Osteocyte (in vitro differentiated cells): ENCODE data around the gene KIZ. TPM values are rescaled to one million over a fixed set of nuclear protein-coding genes. Genes with fewer than 3 reads are reported as not detected.

Experiments used
- DNase-seq: peaks from one replicate; pipeline ENCODE4 v3.0.0; 2021; ENCODE audit warnings: mixed read lengths; ENCODE audit not compliant: unreplicated experiment; ENCODE audit errors: extremely low spot score
- H3K27ac Mint-ChIP-seq: one replicate; pipeline ENCODE4 v1.8.0; 2021; ENCODE audit warnings: mild to moderate bottlenecking, mixed read lengths; ENCODE audit not compliant: unreplicated experiment
- H3K27me3 Mint-ChIP-seq: one replicate; pipeline ENCODE4 v1.8.0; 2021; ENCODE audit warnings: mixed read lengths; ENCODE audit not compliant: unreplicated experiment
- H3K36me3 Mint-ChIP-seq: one replicate; pipeline ENCODE4 v1.8.0; 2021; ENCODE audit warnings: mixed read lengths; ENCODE audit not compliant: unreplicated experiment
- H3K4me1 Mint-ChIP-seq: one replicate; pipeline ENCODE4 v1.8.0; 2021; ENCODE audit warnings: mixed read lengths; ENCODE audit not compliant: unreplicated experiment
- H3K4me3 Mint-ChIP-seq: one replicate; pipeline ENCODE4 v1.8.0; 2021; ENCODE audit warnings: mild to moderate bottlenecking, moderate library complexity, mixed read lengths; ENCODE audit not compliant: unreplicated experiment
- H3K9me3 Mint-ChIP-seq: one replicate; pipeline ENCODE4 v1.8.0; 2021; ENCODE audit warnings: mixed read lengths; ENCODE audit not compliant: unreplicated experiment
- total RNA-seq: library from RNA; stranded (reverse); gene quantifications from 2 replicates; pipeline ENCODE4 v1.2.1, GENCODE V29; 2021
- TF ChIP-seq, protein P1 (sequence below): fragments of 200-600 bp; sonication (generic); IDR thresholded peaks from 2 replicates; pipeline ENCODE4 v1.5.0; 2021; ENCODE audit warnings: antibody characterized with exemption, mild to moderate bottlenecking, moderate library complexity

KIZ gene
- total RNA-seq, 1 donor from 2014 or later = 21.2 TPM

DNA sequence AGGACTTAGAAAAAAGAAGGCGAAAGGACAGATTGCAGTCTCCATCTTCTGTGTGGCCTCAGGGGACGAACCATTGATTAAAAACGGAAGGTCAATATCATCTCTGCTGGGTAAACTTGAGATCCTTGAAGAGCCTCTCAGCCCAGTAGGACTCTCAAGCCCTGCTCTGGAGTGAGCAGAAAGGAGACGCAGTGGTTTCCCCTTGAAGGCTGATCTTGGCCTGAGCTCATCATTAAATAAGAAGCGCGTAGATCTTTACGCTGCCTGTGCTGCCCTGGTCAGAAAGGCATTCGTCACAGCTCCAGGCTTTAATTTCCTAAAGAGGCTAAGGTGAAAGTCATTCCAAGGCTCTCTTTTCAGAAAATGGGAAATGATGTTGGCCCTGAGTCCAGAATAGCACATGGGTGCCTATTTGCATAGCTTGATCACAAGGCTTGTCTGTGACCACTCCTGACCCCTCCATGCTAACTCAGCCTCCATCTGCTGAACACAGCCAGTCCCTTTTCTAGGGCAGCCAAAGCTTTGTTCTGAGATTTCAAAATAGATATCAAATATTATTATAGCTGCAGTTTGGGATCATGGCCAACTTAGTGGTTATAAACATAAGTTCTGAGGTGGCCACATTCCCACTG lies 148.0 kb downstream of the KIZ start:
- TF ChIP-seq, protein P1, sequence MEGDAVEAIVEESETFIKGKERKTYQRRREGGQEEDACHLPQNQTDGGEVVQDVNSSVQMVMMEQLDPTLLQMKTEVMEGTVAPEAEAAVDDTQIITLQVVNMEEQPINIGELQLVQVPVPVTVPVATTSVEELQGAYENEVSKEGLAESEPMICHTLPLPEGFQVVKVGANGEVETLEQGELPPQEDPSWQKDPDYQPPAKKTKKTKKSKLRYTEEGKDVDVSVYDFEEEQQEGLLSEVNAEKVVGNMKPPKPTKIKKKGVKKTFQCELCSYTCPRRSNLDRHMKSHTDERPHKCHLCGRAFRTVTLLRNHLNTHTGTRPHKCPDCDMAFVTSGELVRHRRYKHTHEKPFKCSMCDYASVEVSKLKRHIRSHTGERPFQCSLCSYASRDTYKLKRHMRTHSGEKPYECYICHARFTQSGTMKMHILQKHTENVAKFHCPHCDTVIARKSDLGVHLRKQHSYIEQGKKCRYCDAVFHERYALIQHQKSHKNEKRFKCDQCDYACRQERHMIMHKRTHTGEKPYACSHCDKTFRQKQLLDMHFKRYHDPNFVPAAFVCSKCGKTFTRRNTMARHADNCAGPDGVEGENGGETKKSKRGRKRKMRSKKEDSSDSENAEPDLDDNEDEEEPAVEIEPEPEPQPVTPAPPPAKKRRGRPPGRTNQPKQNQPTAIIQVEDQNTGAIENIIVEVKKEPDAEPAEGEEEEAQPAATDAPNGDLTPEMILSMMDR = no peak
- Mint-ChIP-seq H3K4me1 (no peaks in the 10 kb centered on the region), H3K9me3 (peaks cover 3% of the 10 kb centered on the region), H3K27ac (no peak overlapping the region), H3K4me3 (no peak overlapping the region), H3K27me3 (peaks cover 16% of the 10 kb centered on the region), H3K36me3 (no peaks in the 10 kb centered on the region)
- no peak for DNase-seq

GRCh38 chr20:21278829-21279228 lies 152.9 kb downstream of the KIZ start:
- H3K27ac Mint-ChIP-seq = no peak overlapping the region

GRCh38 chr20:21279706-21280521 lies 154.0 kb downstream of the KIZ start:
- Mint-ChIP-seq H3K9me3 (no peaks in the 10 kb centered on the region), H3K4me1 (no peaks in the 10 kb centered on the region), H3K4me3 (no peak overlapping the region), H3K27me3 (peaks cover 12% of the 10 kb centered on the region), H3K27ac (no peak overlapping the region), H3K36me3 (no peaks in the 10 kb centered on the region)
- TF ChIP-seq, protein P1 = no peak
- no peak for DNase-seq

More at GRCh38 chr20:21278829-21279228, 152.9 kb downstream of the KIZ start:
- no peak overlapping the region for H3K4me3 Mint-ChIP-seq
- H3K4me1 Mint-ChIP-seq = no peaks in the 10 kb centered on the region
- TF ChIP-seq, protein P1 = no peak
- H3K9me3 Mint-ChIP-seq = no peaks in the 10 kb centered on the region
- no peak for DNase-seq
- peaks cover 13% of the 10 kb centered on the region for H3K27me3 Mint-ChIP-seq
- H3K36me3 Mint-ChIP-seq = no peaks in the 10 kb centered on the region

GRCh38 chr20:21280522-21281016 lies 154.7 kb downstream of the KIZ start:
- Mint-ChIP-seq H3K36me3 (no peaks in the 10 kb centered on the region), H3K27me3 (peaks cover 12% of the 10 kb centered on the region), H3K9me3 (peaks cover 5% of the 10 kb centered on the region), H3K4me1 (no peaks in the 10 kb centered on the region), H3K27ac (no peak overlapping the region), H3K4me3 (no peak overlapping the region)
- TF ChIP-seq, protein P1 = no peak
- DNase-seq = no peak

DNA sequence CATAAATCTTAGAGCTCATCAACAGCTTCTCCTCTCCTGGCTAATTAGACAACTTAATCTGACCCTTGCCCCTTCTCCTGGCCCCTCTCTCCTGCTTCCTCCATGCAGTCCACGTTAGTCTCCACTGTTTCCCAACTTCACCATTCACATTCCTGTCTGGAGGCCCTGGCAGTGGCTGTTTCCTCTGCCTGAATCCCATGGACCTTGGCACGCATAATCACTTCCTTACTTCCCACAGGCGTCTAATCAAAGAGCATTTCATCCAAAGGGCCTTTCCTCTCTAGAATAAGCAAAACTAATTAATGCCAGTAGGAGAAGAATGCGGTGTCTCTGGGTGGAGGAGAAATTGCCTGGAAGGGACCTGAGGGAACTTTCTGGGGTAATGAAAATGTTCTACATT lies 160.9 kb downstream of the KIZ start:
- Mint-ChIP-seq H3K9me3 (peaks cover 8% of the 10 kb centered on the region), H3K27me3 (peaks cover 18% of the 10 kb centered on the region), H3K36me3 (no peaks in the 10 kb centered on the region)

More for the DNA sequence above, 160.9 kb downstream of the KIZ start:
- no peak overlapping the region for H3K27ac Mint-ChIP-seq
- TF ChIP-seq, protein P1 = no peak
- no peak overlapping the region for H3K4me3 Mint-ChIP-seq
- H3K4me1 Mint-ChIP-seq = no peaks in the 10 kb centered on the region
- DNase-seq = no peak
